Esophagus mucosa (tissue), 1 donor: ENCODE data around the gene CYP24A1. TPM values are rescaled to one million over a fixed set of nuclear protein-coding genes. Genes with fewer than 3 reads are reported as not detected.

Source experiments
- ATAC-seq: fragments of 200-7000 bp; cut with Tn5 transposase; one replicate; pipeline ENCODE4 v1.9.1; 2020
- total RNA-seq: library from RNA; stranded (reverse); gene quantifications from one replicate; pipeline ENCODE4 v1.2.4, GENCODE V29; 2023
- donor health status: DM: yes; HTN: yes; CAD: no.

Gene CYP24A1
- total RNA-seq, 1 donor from 2014 or later: 1.3 TPM

GRCh38 chr20:54110457-54110856 lies 63.3 kb downstream of the CYP24A1 start:
- ATAC-seq: no peak

- ATAC-seq: peak; percentile 49
These were observed 63.7 kb downstream of the CYP24A1 start for GRCh38 chr20:54110041-54110440.

- ATAC-seq: no peak
These were observed 65.0 kb downstream of the CYP24A1 start for GRCh38 chr20:54108817-54109216.

- ATAC-seq: no peak
These were observed 65.5 kb downstream of the CYP24A1 start for GRCh38 chr20:54108326-54108642.

DNA sequence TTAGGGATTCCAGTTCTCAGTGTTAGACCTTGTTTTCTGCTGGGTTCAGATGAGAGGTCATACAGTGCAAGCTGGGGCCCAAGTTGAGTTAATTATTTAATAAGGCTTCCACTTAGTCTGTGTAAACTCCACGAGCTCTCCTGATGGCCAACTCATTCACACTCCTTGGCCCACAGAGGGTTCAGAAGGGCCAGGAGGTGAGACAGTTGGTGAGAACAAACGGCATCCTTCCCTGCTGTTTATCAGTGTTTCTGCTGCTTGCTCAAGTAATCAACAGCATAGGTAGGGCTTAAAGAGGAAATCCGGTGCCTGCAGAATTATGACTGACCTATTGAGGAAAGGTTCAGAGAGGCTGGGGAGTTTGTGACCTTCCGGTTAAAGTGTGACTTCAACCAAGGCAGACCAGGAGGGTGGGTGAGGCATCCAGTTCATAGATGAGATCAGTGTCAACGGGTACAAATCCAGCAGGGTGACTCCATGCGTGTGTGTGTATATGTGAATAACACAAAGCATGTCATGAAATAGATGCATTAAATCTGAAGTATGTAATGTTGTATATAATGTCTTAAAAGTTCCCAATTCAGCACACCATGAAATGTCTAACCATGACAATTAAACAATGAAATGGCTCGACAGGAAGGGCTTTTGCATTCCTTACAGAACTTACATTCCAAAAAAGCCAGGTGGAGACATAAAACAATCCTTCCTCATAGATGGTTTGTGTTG lies 66.0 kb downstream of the CYP24A1 start:
- ATAC-seq: peak; percentile 22

- no peak for ATAC-seq
These were observed 66.6 kb downstream of the CYP24A1 start for GRCh38 chr20:54107181-54107580.

- no peak for ATAC-seq
These were observed 67.6 kb downstream of the CYP24A1 start for GRCh38 chr20:54106162-54106561.

GRCh38 chr20:54105653-54106052 lies 68.1 kb downstream of the CYP24A1 start:
- ATAC-seq: peak; percentile 67

- peak; percentile 34 for ATAC-seq
These were observed 69.0 kb downstream of the CYP24A1 start for GRCh38 chr20:54104781-54105180.

- ATAC-seq: no peak
These were observed 69.8 kb downstream of the CYP24A1 start for GRCh38 chr20:54103762-54104600.

Other genes with a start within 250 kb of the CYP24A1 start
- gene BCAS1, start 103.4 kb downstream of the CYP24A1 start, total RNA-seq: 1.8 TPM
- 19.0 TPM for gene PFDN4, start 34.1 kb upstream of the CYP24A1 start, total RNA-seq